Right lobe of liver (tissue), 6 donors: ENCODE data around the gene RNF103. TPM values are rescaled to one million over a fixed set of nuclear protein-coding genes. Genes with fewer than 3 reads are reported as not detected.
A peak's percentile ranks its signal among the peaks of the same experiment; 100 is the strongest.

ENCODE experiments used
- ATAC-seq, 4 donors: fragments of 200-7000 bp; cut with Tn5 transposase; one replicate each; pipeline ENCODE4 v1.9.1; 2020; ENCODE audit warnings: mild to moderate bottlenecking in 4 of 4, moderate library complexity in 4 of 4
- DNase-seq, 3 donors: peaks; one replicate each; pipeline ENCODE4 v3.0.0-alpha.2; 2020
- H3K27ac ChIP-seq, 3 donors: fragments of 200-600 bp; one replicate each; pipeline ENCODE4 v1.8.0; 2022
- H3K27me3 ChIP-seq, 2 donors: fragments of 200-600 bp; one replicate each; pipeline ENCODE4 v1.8.0; 2022
- H3K36me3 ChIP-seq, 4 donors: fragments of 200-600 bp; sonication (generic) in 1 of 4; one replicate each; pipeline versions ENCODE4 v1.5.1 to v1.8.0; 2017 to 2022; ENCODE audit warnings: control low read depth in 1 of 4
- H3K4me1 ChIP-seq, 4 donors: fragments of 200-600 bp; sonication (generic) in 1 of 4; one replicate each; pipeline versions ENCODE4 v1.5.1 to v1.8.0; 2017 to 2022; ENCODE audit warnings: control low read depth in 1 of 4
- H3K4me3 ChIP-seq, 3 donors: fragments of 200-600 bp; one replicate each; pipeline ENCODE4 v1.8.0; 2022
- H3K9me3 ChIP-seq, 4 donors: fragments of 200-600 bp; sonication (generic) in 1 of 4; one replicate each; pipeline versions ENCODE4 v1.5.1 to v1.8.0; 2017 to 2022; ENCODE audit warnings: control low read depth in 1 of 4
- CTCF ChIP-seq, 4 donors: fragments of 200-600 bp in 3 of 4; fragments of 450-650 bp in 1 of 4; IDR thresholded peaks; one replicate each; pipeline versions ENCODE4 v1.5.1 to v1.8.0; 2016 to 2022; ENCODE audit warnings: antibody characterized with exemption in 4 of 4, mild to moderate bottlenecking in 2 of 4
- POLR2A ChIP-seq: fragments of 450-650 bp; IDR thresholded peaks from one replicate; pipeline ENCODE4 v1.6.1; 2017; ENCODE audit warnings: antibody characterized with exemption, mild to moderate bottlenecking
- WGBS: methylation state at CpG from one replicate; pipeline ENCODE4 v1.1.6; 2018; ENCODE audit warnings: low coverage, low lambda C conversion rate; ENCODE audit not compliant: insufficient coverage; ENCODE audit errors: missing lambda C conversion rate; 5-methylcytosine and 5-hydroxymethylcytosine counted together
- intact Hi-C, 2 donors: fragments of 100-400 bp; cut with DNase I; formaldehyde crosslinking; loops; one replicate each; pipeline versions ENCODE4 v1.11.2 to v1.14.1; 2022
- total RNA-seq, 6 experiments: library from RNA; depleted of rRNA in 2 of 6; stranded (reverse); fragments of >200 nt in 2 of 6; fragmentation: NEBNext Ultra II Directional in 3 of 6; extraction: Animal tissue kit (Norgen Biotek cat#: 25700) in 3 of 6; gene quantifications; one replicate each; pipeline versions ENCODE4 v1.1.0 to v1.2.4, GENCODE V29; 2016 to 2023
- donor health status: DM: no; HTN: yes; CAD: no.
- donor health status: DM: no; HTN: no; CAD: no.
- donor health status: DM: no; HTN: no; CAD: no.
- donor health status: DM: no; HTN: yes; CAD: no.
- donor health status: DM: no; HTN: yes; CAD: no.

The RNF103 gene
- total RNA-seq, 6 experiments from 2014 or later, result 30.6 to 47.7 (median 39.7) TPM

GRCh38 chr2:86628091-86628522, 4.4 kb upstream of the RNF103 start:
- peak overlapping the region; percentile 15 to 65 (median 49) for H3K27ac ChIP-seq
- DNase-seq (peak; percentile 70 to 78 (median 72)), ATAC-seq (peak in 3 of 4 donors; percentile 2 to 25 (median 10))
- no peaks in the 10 kb centered on the region for H3K9me3 ChIP-seq
- intact Hi-C loops, result no loop called here
- H3K4me1 ChIP-seq, result peaks cover 0 to 50% (median 21%) of the 10 kb centered on the region in 4 donors
- 15% methylated on average over 3 of the region's 3 CpGs for WGBS
- no peak for TF ChIP-seq POLR2A
- no peaks in the 10 kb centered on the region for H3K36me3 ChIP-seq
- no peaks in the 10 kb centered on the region for H3K27me3 ChIP-seq
- H3K4me3 ChIP-seq, result peak overlapping the region in 2 of 3 donors; percentile 14 to 25

GRCh38 chr2:86627550-86627949, 3.9 kb upstream of the RNF103 start:
- no CpG with 5 or more reads among the region's 3 CpGs for WGBS
- TF ChIP-seq CTCF (IDR thresholded peaks at IDR 0.05) (no peak), POLR2A (no peak)
- ATAC-seq (no peak), DNase-seq (no peak)
- Histone ChIP-seq H3K27me3 (no peaks in the 10 kb centered on the region), H3K36me3 (no peaks in the 10 kb centered on the region), H3K4me3 (no peak overlapping the region), H3K9me3 (no peaks in the 10 kb centered on the region), H3K4me1 (peaks cover 0 to 46% (median 20%) of the 10 kb centered on the region in 4 donors), H3K27ac (peak overlapping the region in 2 of 3 donors; percentile 20 to 49)
- intact Hi-C loops, result no loop called here

GRCh38 chr2:86625096-86625495, 1.4 kb upstream of the RNF103 start:
- ATAC-seq (no peak), DNase-seq (no peak)
- H3K36me3 ChIP-seq, result peaks cover 0 to 2% (median 0%) of the 10 kb centered on the region in 4 donors
- H3K4me1 ChIP-seq, result peaks cover 0 to 43% (median 13%) of the 10 kb centered on the region in 4 donors
- H3K4me3 ChIP-seq, result no peak overlapping the region
- TF ChIP-seq POLR2A, result no peak
- TF ChIP-seq CTCF (IDR thresholded peaks at IDR 0.05), result no peak
- intact Hi-C loops, result no loop called here
- no peak overlapping the region for H3K27ac ChIP-seq
- no peaks in the 10 kb centered on the region for H3K9me3 ChIP-seq
- whole genome bisulfite sequencing, result 67% methylated on average over 1 of the region's 4 CpGs
- H3K27me3 ChIP-seq, result no peaks in the 10 kb centered on the region

- DNase-seq (no peak), ATAC-seq (no peak)
- Histone ChIP-seq H3K4me3 (peak overlapping the region; percentile 74 to 78 (median 77)), H3K36me3 (peaks cover 0 to 11% (median 0%) of the 10 kb centered on the region in 4 donors), H3K4me1 (peaks cover 0 to 34% (median 10%) of the 10 kb centered on the region in 4 donors), H3K9me3 (no peaks in the 10 kb centered on the region), H3K27ac (peak overlapping the region; percentile 95 to 98 (median 96)), H3K27me3 (no peaks in the 10 kb centered on the region)
- TF ChIP-seq POLR2A (no peak), CTCF (IDR thresholded peaks at IDR 0.05) (no peak)
- intact Hi-C loops, result no loop called here
- WGBS, result 57% methylated on average over 5 of the region's 6 CpGs
These were observed 542 bp upstream of the RNF103 start for GRCh38 chr2:86624267-86624547.

GRCh38 chr2:86623043-86623493, 597 bp downstream of the RNF103 start:
- intact Hi-C loops, result no loop called here
- peak; percentile 62 to 74 (median 70) for ATAC-seq
- H3K27ac ChIP-seq, result peak overlapping the region; percentile 95 to 98 (median 96)
- H3K36me3 ChIP-seq, result peaks cover 0 to 18% (median 1%) of the 10 kb centered on the region in 4 donors
- no peaks in the 10 kb centered on the region for H3K9me3 ChIP-seq
- 2% methylated on average over 17 of the region's 56 CpGs for WGBS
- H3K27me3 ChIP-seq, result no peaks in the 10 kb centered on the region
- TF ChIP-seq CTCF (IDR thresholded peaks at IDR 0.05) (no peak), POLR2A (no peak)
- H3K4me1 ChIP-seq, result peaks cover 0 to 23% (median 9%) of the 10 kb centered on the region in 4 donors
- H3K4me3 ChIP-seq, result peak overlapping the region; percentile 74 to 78 (median 77)
- DNase-seq, result peak; percentile 76 to 83 (median 83)
